SIG-M5 treated with dmso at 0.1 percent for 504 hours (cell line): ENCODE results near the gene SYTL3.
A peak's percentile ranks its signal among the peaks of the same experiment; 100 is the strongest.

Source experiments
- DNase-seq: peaks from one replicate; lab custom pipeline; 2025; ENCODE audit not compliant: unreplicated experiment; lab: John Stamatoyannopoulos, UW

Gene SYTL3

GRCh38 chr6:158717341-158718330 lies 67.8 kb downstream of the SYTL3 start:
- DNase-seq = no peak

- DNase-seq = peak; percentile 12
Observed at GRCh38 chr6:158718461-158719046, 68.7 kb downstream of the SYTL3 start.

- DNase-seq = no peak
Observed at GRCh38 chr6:158722176-158722729, 72.4 kb downstream of the SYTL3 start.

- no peak for DNase-seq
Observed at GRCh38 chr6:158725704-158726103, 75.8 kb downstream of the SYTL3 start.

GRCh38 chr6:158729906-158730540 lies 80.2 kb downstream of the SYTL3 start:
- DNase-seq = peak; percentile 62

- DNase-seq = no peak
Observed at GRCh38 chr6:158730541-158730907, 80.7 kb downstream of the SYTL3 start.

- DNase-seq = no peak
Observed at GRCh38 chr6:158735009-158735408, 85.2 kb downstream of the SYTL3 start.

GRCh38 chr6:158737082-158737709 lies 87.3 kb downstream of the SYTL3 start:
- DNase-seq = no peak

- peak; percentile 77 for DNase-seq
Observed at GRCh38 chr6:158737710-158738615, 88.1 kb downstream of the SYTL3 start.

- no peak for DNase-seq
Observed at GRCh38 chr6:158739673-158740072, 89.8 kb downstream of the SYTL3 start.

- DNase-seq = no peak
Observed at GRCh38 chr6:158743033-158743651, 93.3 kb downstream of the SYTL3 start.

- DNase-seq = no peak
Observed at GRCh38 chr6:158744986-158745430, 95.2 kb downstream of the SYTL3 start.

- DNase-seq = no peak
Observed at GRCh38 chr6:158751224-158751623, 101.4 kb downstream of the SYTL3 start.

- no peak for DNase-seq
Observed at GRCh38 chr6:158751921-158752320, 102.1 kb downstream of the SYTL3 start.

GRCh38 chr6:158752613-158753012 lies 102.8 kb downstream of the SYTL3 start:
- no peak for DNase-seq

- DNase-seq = no peak
Observed at GRCh38 chr6:158753811-158754210, 104.0 kb downstream of the SYTL3 start.

- DNase-seq = no peak
Observed at GRCh38 chr6:158754738-158755137, 104.9 kb downstream of the SYTL3 start.

- no peak for DNase-seq
Observed at GRCh38 chr6:158755636-158756035, 105.8 kb downstream of the SYTL3 start.

- no peak for DNase-seq
Observed at GRCh38 chr6:158756126-158756525, 106.3 kb downstream of the SYTL3 start.
